GM20000 (cell line): ENCODE measurements around the gene PCYOX1L.

Experiments
- DNase-seq: peaks from one replicate; pipeline ENCODE4 v3.0.0; 2012; ENCODE audit warnings: low spot score
- TF ChIP-seq, protein P1 (sequence below): IDR thresholded peaks from 2 replicates; pipeline ENCODE4 v1.5.1; 2012; ENCODE audit warnings: mild to moderate bottlenecking, control low read depth; ENCODE audit errors: extremely low read depth, missing control alignments

Gene PCYOX1L

GRCh38 chr5:149340920-149341319 lies 16.9 kb upstream of the PCYOX1L start:
- no peak for DNase-seq
- TF ChIP-seq, protein P1, sequence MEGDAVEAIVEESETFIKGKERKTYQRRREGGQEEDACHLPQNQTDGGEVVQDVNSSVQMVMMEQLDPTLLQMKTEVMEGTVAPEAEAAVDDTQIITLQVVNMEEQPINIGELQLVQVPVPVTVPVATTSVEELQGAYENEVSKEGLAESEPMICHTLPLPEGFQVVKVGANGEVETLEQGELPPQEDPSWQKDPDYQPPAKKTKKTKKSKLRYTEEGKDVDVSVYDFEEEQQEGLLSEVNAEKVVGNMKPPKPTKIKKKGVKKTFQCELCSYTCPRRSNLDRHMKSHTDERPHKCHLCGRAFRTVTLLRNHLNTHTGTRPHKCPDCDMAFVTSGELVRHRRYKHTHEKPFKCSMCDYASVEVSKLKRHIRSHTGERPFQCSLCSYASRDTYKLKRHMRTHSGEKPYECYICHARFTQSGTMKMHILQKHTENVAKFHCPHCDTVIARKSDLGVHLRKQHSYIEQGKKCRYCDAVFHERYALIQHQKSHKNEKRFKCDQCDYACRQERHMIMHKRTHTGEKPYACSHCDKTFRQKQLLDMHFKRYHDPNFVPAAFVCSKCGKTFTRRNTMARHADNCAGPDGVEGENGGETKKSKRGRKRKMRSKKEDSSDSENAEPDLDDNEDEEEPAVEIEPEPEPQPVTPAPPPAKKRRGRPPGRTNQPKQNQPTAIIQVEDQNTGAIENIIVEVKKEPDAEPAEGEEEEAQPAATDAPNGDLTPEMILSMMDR: no peak

- DNase-seq: no peak
- TF ChIP-seq, protein P1: no peak
These were observed 16.0 kb upstream of the PCYOX1L start for GRCh38 chr5:149341876-149342275.

- no peak for DNase-seq
- TF ChIP-seq, protein P1: no peak
These were observed 13.7 kb upstream of the PCYOX1L start for GRCh38 chr5:149344151-149344550.

GRCh38 chr5:149345147-149345891 lies 12.5 kb upstream of the PCYOX1L start, which contains the start of gene GRPEL2:
Gene GRPEL2 (plus strand): TSS chr5:149345499. CDS start chr5:149345540, 41 bp downstream.
- DNase-seq: peak; percentile 92
- TF ChIP-seq, protein P1: no peak

- TF ChIP-seq, protein P1: no peak
- no peak for DNase-seq
These were observed 12.0 kb upstream of the PCYOX1L start for GRCh38 chr5:149345892-149346222.

DNA sequence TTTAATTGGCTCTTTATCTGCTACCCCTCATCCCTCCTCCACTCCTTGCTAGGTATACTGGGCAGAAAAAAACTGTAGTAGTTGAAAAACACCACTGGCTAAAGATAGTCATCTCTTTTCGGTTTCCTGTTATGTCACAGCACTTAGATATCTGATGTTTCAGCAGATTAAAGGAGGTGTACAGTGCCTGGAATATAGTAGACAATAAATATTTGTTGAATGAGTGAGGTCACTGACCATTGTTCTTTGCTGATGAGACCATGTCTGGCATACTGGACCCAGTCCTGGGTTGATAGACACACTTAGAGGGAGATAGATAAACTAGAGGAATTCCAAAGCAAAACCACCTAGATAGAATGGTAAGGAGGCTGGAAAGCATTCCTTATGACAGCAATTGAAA lies 9.3 kb upstream of the PCYOX1L start:
- DNase-seq: no peak
- TF ChIP-seq, protein P1: no peak

- no peak for DNase-seq
- TF ChIP-seq, protein P1: no peak
These were observed 8.5 kb upstream of the PCYOX1L start for GRCh38 chr5:149349382-149349781.
